Posterior vena cava (tissue), 2 donors: ENCODE data around the gene OASL. TPM values are rescaled to one million over a fixed set of nuclear protein-coding genes. Genes with fewer than 3 reads are reported as not detected.

Source experiments
- DNase-seq: peaks from one replicate; pipeline ENCODE4 v3.0.0-alpha.2; 2020; ENCODE audit warnings: low spot score
- intact Hi-C, 2 donors: fragments of 100-400 bp; cut with DNase I; formaldehyde crosslinking; loops; one replicate each; pipeline versions ENCODE4 v1.14.1 to v1.14.2; 2022 to 2023
- total RNA-seq, 2 donors: library from RNA; stranded (reverse); fragmentation: NEBNext Ultra II Directional; extraction: Animal tissue kit (Norgen Biotek cat#: 25700); gene quantifications; one replicate each; pipeline ENCODE4 v1.2.1, GENCODE V29; 2021
- donor health status: DM: yes; HTN: yes; CAD: no.
- donor health status: DM: yes; HTN: yes; CAD: no.

The OASL gene
- total RNA-seq, 2 donors from 2014 or later, result 0.42 to 1.4 TPM

GRCh38 chr12:121021754-121022153, 17.3 kb downstream of the OASL start:
- no peak for DNase-seq
- intact Hi-C loops, result no loop called here

- intact Hi-C loops, result no loop called here
- DNase-seq, result no peak
Measured at GRCh38 chr12:121018860-121019617, 20.0 kb downstream of the OASL start.

- intact Hi-C loops, result no loop called here
Measured at GRCh38 chr12:121017966-121018491, 21.0 kb downstream of the OASL start.

GRCh38 chr12:121015825-121016766, 22.9 kb downstream of the OASL start, which contains the start of gene C12orf43:
Gene C12orf43, minus strand, starts transcription at chr12:121016487. Its CDS starts 13 bp downstream, at chr12:121016474.
- intact Hi-C loops, result no loop called here

More at GRCh38 chr12:121017966-121018491, 21.0 kb downstream of the OASL start:
- peak; percentile 12 for DNase-seq

GRCh38 chr12:121013715-121014114, 25.3 kb downstream of the OASL start:
- intact Hi-C loops, result no loop called here
- DNase-seq, result no peak

More at GRCh38 chr12:121015825-121016766, 22.9 kb downstream of the OASL start, which contains the start of gene C12orf43:
- DNase-seq, result peak; percentile 97

GRCh38 chr12:121011820-121012219, 27.2 kb downstream of the OASL start:
- intact Hi-C loops, result no loop called here
- DNase-seq, result no peak

GRCh38 chr12:121010860-121011259, 28.2 kb downstream of the OASL start:
- intact Hi-C loops, result no loop called here
- DNase-seq, result no peak

GRCh38 chr12:121009741-121010140, 29.3 kb downstream of the OASL start:
- intact Hi-C loops, result no loop called here
- no peak for DNase-seq

- DNase-seq, result no peak
- intact Hi-C loops, result no loop called here
Measured at GRCh38 chr12:121008347-121009098, 30.5 kb downstream of the OASL start.

GRCh38 chr12:121005346-121005815, 33.7 kb downstream of the OASL start:
- no peak for DNase-seq
- intact Hi-C loops, result no loop called here

GRCh38 chr12:121004253-121004815, 34.7 kb downstream of the OASL start:
- DNase-seq, result no peak
- intact Hi-C loops, result no loop called here

- intact Hi-C loops, result no loop called here
- no peak for DNase-seq
Measured at GRCh38 chr12:121003650-121004049, 35.4 kb downstream of the OASL start.

GRCh38 chr12:121001841-121002483, 37.1 kb downstream of the OASL start:
- intact Hi-C loops, result no loop called here
- peak; percentile 47 for DNase-seq

- intact Hi-C loops, result no loop called here
- DNase-seq, result peak; percentile 73
Measured at GRCh38 chr12:121001060-121001459, 38.0 kb downstream of the OASL start.

GRCh38 chr12:121000530-121000929, 38.5 kb downstream of the OASL start:
- DNase-seq, result peak; percentile 62
- intact Hi-C loops, result no loop called here

GRCh38 chr12:120999191-121000120, 39.6 kb downstream of the OASL start:
- intact Hi-C loops, result no loop called here
- no peak for DNase-seq

GRCh38 chr12:120998435-120998834, 40.6 kb downstream of the OASL start:
- intact Hi-C loops, result no loop called here
- no peak for DNase-seq
